Effector memory CD4-positive, alpha-beta T cell (primary cell): ENCODE data around the gene IQGAP1.
"Not testable (repeated sequence)": the region's sequence is repeated elsewhere in the genome, so short reads cannot be mapped to it uniquely, and the experiment has no call there.

Experiments used
- DNase-seq, 3 donors: peaks; one replicate each; pipeline ENCODE4 v3.0.0-alpha.2; 2020
- H3K27ac ChIP-seq: 2 replicates; pipeline ENCODE4 v1.7.0; 2013; ENCODE audit warnings: mild to moderate bottlenecking, low read length, moderate library complexity; ENCODE audit not compliant: insufficient read depth, poor library complexity, severe bottlenecking
- H3K27me3 ChIP-seq: replicated peaks from 2 replicates; pipeline ENCODE4 v1.7.0; 2013; ENCODE audit warnings: mild to moderate bottlenecking, low read length; ENCODE audit not compliant: insufficient read depth, control insufficient read depth, poor library complexity, severe bottlenecking
- H3K36me3 ChIP-seq: 2 replicates; pipeline ENCODE4 v1.7.0; 2013; ENCODE audit warnings: mild to moderate bottlenecking, low read length, moderate library complexity; ENCODE audit not compliant: control insufficient read depth, insufficient read depth
- H3K4me1 ChIP-seq: 2 replicates; pipeline ENCODE4 v1.7.0; 2013; ENCODE audit warnings: low read length, mild to moderate bottlenecking; ENCODE audit not compliant: control insufficient read depth, insufficient read depth, poor library complexity, severe bottlenecking
- H3K4me3 ChIP-seq: 2 replicates; pipeline ENCODE4 v1.7.0; 2013; ENCODE audit warnings: low read length, low read depth, mild to moderate bottlenecking; ENCODE audit not compliant: insufficient read depth, poor library complexity, severe bottlenecking
- H3K9me3 ChIP-seq: 2 replicates; pipeline ENCODE4 v1.7.0; 2013; ENCODE audit warnings: mild to moderate bottlenecking, low read length, moderate library complexity; ENCODE audit not compliant: control insufficient read depth

The IQGAP1 gene

DNA sequence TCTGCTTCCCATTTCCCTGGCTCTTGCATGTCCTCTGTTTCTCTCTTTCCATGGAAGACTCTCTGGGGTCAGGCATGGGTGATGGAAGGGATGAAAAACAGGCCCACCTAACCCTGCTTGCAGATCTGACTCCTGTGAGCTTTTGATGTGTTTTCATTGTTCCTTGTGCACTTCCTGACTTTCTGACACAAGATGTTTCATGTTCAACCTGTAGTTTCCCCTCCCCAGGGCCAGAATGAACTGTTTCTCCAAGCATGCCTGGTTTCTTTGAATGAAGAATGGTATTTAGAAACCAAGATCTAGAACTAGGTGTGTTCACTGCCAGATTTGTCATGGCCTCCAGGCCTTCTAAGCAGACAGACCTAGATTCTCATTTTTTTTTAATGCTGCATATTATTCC is 105.6 kb downstream of the IQGAP1 start:
- Histone ChIP-seq H3K4me1 (peaks cover 5% of the 10 kb centered on the region), H3K9me3 (no peaks in the 10 kb centered on the region), H3K36me3 (peaks cover 80% of the 10 kb centered on the region), H3K4me3 (no peak overlapping the region), H3K27ac (no peak overlapping the region), H3K27me3 (no peaks in the 10 kb centered on the region)
- no peak for DNase-seq

DNA sequence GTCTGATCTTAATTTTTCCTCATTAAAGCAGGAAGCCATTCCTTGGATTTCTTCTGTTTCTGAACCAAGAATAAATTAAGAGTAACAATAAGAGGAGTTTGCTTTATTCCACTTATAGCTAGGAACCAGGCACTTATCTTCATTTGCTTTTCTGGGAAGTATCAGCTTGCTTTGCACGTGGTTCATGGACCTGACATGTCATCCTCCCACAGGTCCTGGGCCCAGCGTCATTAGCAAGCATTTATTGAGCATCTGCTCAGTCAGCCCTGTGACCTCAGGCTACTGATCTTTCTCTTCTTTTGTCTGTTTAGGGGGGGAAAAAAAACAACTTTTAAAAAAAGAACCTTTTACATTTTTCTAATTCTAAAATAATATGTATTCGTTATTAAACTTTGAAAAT is 107.0 kb downstream of the IQGAP1 start:
- Histone ChIP-seq H3K4me3 (no peak overlapping the region), H3K36me3 (peaks cover 76% of the 10 kb centered on the region), H3K27ac (no peak overlapping the region), H3K4me1 (peaks cover 5% of the 10 kb centered on the region), H3K9me3 (no peaks in the 10 kb centered on the region), H3K27me3 (no peaks in the 10 kb centered on the region)
- no peak for DNase-seq

DNA sequence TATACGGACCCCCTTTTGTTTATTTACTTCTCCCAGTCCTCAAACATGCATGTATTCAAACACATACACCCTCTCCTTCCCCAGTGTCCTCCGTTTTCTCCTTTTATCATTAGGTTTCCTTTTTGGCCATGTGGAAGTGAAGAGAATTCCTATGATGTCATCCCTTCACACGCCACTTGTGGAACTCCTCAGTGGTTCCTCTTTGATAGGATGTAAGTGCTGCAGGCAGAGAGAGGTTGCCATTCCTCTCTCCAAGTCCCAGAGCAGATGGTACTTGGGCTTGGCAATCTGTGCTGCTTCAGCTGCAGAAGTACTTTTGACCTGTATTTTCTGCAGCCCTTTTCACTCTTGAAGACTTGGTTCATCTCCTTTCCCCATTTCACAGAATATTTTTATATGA is 108.7 kb downstream of the IQGAP1 start:
- Histone ChIP-seq H3K27ac (no peak overlapping the region), H3K4me3 (no peak overlapping the region), H3K9me3 (no peaks in the 10 kb centered on the region), H3K27me3 (no peaks in the 10 kb centered on the region), H3K36me3 (peaks cover 73% of the 10 kb centered on the region), H3K4me1 (peaks cover 5% of the 10 kb centered on the region)
- no peak for DNase-seq

DNA sequence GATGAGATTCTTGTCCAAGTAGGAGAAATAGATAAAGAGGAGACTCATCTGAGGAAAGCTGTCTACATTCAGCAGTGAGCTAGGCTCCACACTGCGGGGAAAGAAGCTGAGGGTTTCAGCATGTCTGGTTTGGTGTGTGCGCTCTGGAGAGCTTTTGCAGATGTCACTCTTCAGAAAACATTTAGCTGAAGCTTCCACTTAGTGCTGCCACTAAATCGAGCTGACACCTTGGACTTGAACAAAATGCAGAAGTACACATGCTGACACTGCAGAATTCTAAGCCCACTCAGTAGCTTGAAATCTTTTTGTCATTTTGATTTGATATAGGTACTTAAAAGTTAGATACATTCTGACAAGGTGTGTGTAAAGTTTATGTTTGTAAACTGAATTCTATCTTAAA is 109.3 kb downstream of the IQGAP1 start:
- H3K27ac ChIP-seq, result no peak overlapping the region
- H3K4me3 ChIP-seq, result no peak overlapping the region
- peaks cover 67% of the 10 kb centered on the region for H3K36me3 ChIP-seq
- H3K27me3 ChIP-seq, result no peaks in the 10 kb centered on the region
- no peak for DNase-seq
- H3K9me3 ChIP-seq, result no peaks in the 10 kb centered on the region
- peaks cover 5% of the 10 kb centered on the region for H3K4me1 ChIP-seq

DNA sequence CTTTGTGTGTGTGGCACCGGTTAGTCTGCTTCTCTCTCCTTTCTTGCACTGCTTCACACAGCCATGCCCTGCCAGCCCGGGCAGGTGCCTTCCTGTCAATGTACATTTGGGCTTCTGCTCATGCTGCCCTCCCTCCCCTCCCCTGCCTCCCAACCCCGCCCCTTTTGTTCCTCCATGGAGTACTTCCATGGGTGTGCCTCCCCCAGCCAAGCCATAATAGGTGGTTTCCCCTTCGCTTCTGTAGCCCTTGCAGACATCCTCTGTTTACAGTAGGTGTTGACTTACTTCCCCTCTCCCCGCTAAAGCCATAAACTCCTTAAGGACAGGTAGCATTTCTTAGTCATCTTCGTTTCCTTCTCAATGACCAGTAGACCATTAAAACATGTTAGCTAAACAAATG is 109.9 kb downstream of the IQGAP1 start:
- H3K27me3 ChIP-seq, result no peaks in the 10 kb centered on the region
- H3K27ac ChIP-seq, result no peak overlapping the region
- DNase-seq, result no peak
- H3K36me3 ChIP-seq, result peaks cover 62% of the 10 kb centered on the region
- H3K9me3 ChIP-seq, result no peaks in the 10 kb centered on the region
- H3K4me3 ChIP-seq, result no peak overlapping the region
- H3K4me1 ChIP-seq, result peaks cover 5% of the 10 kb centered on the region

DNA sequence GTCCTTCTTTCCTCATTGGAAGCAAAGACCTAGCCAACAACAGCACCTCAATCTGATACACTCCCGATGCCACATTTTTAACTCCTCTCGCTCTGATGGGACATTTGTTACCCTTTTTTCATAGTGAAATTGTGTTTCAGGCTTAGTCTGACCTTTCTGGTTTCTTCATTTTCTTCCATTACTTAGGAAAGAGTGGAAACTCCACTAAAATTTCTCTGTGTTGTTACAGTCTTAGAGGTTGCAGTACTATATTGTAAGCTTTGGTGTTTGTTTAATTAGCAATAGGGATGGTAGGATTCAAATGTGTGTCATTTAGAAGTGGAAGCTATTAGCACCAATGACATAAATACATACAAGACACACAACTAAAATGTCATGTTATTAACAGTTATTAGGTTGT is 112.1 kb downstream of the IQGAP1 start:
- peaks cover 40% of the 10 kb centered on the region for H3K36me3 ChIP-seq
- no peaks in the 10 kb centered on the region for H3K27me3 ChIP-seq
- H3K27ac ChIP-seq, result no peak overlapping the region

DNA sequence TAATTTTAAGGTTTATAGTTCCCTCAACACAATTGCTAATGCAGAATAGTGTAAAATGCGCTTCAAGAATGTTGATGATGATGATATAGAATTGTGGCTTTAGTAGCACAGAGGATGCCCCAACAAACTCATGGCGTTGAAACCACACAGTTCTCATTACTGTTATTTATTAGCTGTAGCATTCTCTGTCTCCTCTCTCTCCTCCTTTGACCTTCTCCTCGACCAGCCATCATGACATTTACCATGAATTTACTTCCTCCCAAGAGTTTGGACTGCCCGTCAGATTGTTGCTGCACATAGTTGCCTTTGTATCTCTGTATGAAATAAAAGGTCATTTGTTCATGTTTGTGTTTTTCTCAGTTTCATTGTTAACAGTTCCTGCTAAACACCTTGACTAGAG is 113.9 kb downstream of the IQGAP1 start:
- no peak overlapping the region for H3K4me3 ChIP-seq
- no peaks in the 10 kb centered on the region for H3K4me1 ChIP-seq
- H3K9me3 ChIP-seq, result no peaks in the 10 kb centered on the region
- DNase-seq, result no peak
- peaks cover 30% of the 10 kb centered on the region for H3K36me3 ChIP-seq
- no peaks in the 10 kb centered on the region for H3K27me3 ChIP-seq
- H3K27ac ChIP-seq, result no peak overlapping the region

More for the DNA sequence above, 112.1 kb downstream of the IQGAP1 start:
- DNase-seq, result no peak
- Histone ChIP-seq H3K9me3 (no peaks in the 10 kb centered on the region), H3K4me1 (no peaks in the 10 kb centered on the region), H3K4me3 (no peak overlapping the region)

DNA sequence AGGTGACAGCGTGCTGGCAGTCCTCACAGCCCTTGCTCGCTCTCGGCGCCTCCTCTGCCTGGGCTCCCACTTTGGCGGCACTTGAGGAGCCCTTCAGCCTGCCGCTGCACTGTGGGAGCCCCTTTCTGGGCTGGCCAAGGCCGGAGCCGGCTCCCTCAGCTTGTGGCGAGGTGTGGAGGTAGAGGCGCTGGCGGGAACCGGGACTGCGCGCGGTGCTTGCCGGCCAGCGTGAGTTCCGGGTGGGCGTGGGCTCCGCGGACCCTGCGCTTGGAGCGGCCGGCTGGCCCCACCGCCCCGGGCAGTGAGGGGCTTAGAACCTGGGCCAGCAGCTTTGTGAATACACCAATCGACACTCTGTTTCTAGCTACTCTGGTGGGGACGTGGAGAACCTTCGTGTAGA is 122.7 kb downstream of the IQGAP1 start:
- not testable (repeated sequence) for DNase-seq, H3K27me3 ChIP-seq, H3K4me1 ChIP-seq, H3K36me3 ChIP-seq, H3K27ac ChIP-seq, H3K4me3 ChIP-seq, H3K9me3 ChIP-seq

DNA sequence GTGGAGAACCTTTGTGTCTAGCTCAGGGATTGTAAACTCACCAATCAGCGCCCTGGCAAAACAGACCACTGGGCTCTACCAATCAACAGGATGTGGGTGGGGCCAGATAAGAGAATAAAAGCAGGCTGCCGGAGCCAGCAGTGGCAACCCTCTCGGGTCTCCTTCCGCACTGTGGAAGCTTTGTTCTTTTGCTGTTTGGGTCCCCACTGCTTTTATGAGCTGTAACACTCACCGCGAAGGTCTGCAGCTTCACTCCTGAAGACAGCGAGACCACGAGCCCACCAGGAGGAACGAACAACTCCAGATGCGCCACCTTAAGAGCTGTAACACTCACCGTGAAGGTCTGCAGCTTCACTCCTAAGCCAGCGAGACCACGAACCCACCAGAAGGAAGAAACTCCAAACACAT is 123.2 kb downstream of the IQGAP1 start:
- not testable (repeated sequence) for DNase-seq, H3K27ac ChIP-seq, H3K27me3 ChIP-seq, H3K4me1 ChIP-seq, H3K36me3 ChIP-seq, H3K9me3 ChIP-seq, H3K4me3 ChIP-seq

DNA sequence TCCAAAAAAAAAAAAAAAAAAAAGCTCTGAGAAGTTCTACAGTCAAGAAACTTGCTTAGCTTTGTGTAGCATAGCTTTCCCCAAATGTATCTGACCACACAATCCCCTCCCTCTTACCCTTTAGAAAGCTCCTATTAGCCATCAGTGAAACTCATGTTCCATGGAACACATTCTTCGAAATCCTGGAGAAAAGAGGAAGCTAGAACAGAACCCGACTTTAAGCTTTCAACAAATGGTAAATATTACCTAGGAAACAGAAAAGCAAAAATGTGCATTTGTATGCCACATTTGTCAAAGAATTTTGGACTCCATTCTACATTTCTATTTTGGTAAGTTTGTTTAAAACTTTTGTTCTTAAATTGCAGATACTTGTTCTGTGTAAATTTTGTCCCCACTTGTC is 124.2 kb downstream of the IQGAP1 start:
- no peaks in the 10 kb centered on the region for H3K9me3 ChIP-seq
- no peaks in the 10 kb centered on the region for H3K27me3 ChIP-seq
- no peak for DNase-seq
- no peaks in the 10 kb centered on the region for H3K4me1 ChIP-seq
- H3K36me3 ChIP-seq, result no peaks in the 10 kb centered on the region
- no peak overlapping the region for H3K4me3 ChIP-seq
- H3K27ac ChIP-seq, result no peak overlapping the region

DNA sequence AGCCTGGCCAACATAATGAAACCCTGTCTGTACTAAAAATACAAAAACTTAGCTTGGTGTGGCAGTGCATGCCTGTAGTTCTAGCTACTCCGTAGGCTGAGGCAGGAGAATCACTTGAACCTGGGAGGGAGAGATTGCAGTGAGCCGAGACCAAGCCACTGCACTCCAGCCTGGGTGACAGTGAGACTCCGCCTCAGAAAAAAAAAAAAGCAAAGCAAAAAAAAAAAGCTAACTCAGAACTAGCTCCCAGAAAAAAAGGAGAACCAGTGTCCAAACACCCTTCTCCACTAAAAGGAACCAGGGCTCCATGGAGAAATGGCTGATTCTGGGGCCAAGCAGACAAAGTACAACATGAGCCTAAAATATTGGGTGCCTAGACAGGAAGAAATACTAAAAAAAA is 124.9 kb downstream of the IQGAP1 start:
- no peak for DNase-seq
- H3K27ac ChIP-seq, result no peak overlapping the region
- no peaks in the 10 kb centered on the region for H3K36me3 ChIP-seq

More for the DNA sequence above, 124.9 kb downstream of the IQGAP1 start:
- Histone ChIP-seq H3K9me3 (no peaks in the 10 kb centered on the region), H3K27me3 (no peaks in the 10 kb centered on the region), H3K4me3 (no peak overlapping the region), H3K4me1 (no peaks in the 10 kb centered on the region)
